Measurements from ENCODE around the gene SMC5.

- TF ChIP-seq POLR2A (IDR thresholded peaks at IDR 0.05; ENCODE audit: low read depth, low read length) (no peak), TAF1 (IDR thresholded peaks at IDR 0.05; ENCODE audit: borderline replicate concordance, low read depth, low read length) (no peak)
Observed at GRCh38 chr9:70257502-70257901, 1.3 kb upstream of the SMC5 start.

Measured in GM12892 (cell line).